NCI-H82 treated with DMSO at 0.1 percent for 48 hours (cell line): ENCODE results near the gene NDUFV2.

ENCODE experiments used
- DNase-seq: peaks from one replicate; lab custom pipeline; 2025; ENCODE audit not compliant: unreplicated experiment; lab: John Stamatoyannopoulos, UW

Gene NDUFV2

DNA sequence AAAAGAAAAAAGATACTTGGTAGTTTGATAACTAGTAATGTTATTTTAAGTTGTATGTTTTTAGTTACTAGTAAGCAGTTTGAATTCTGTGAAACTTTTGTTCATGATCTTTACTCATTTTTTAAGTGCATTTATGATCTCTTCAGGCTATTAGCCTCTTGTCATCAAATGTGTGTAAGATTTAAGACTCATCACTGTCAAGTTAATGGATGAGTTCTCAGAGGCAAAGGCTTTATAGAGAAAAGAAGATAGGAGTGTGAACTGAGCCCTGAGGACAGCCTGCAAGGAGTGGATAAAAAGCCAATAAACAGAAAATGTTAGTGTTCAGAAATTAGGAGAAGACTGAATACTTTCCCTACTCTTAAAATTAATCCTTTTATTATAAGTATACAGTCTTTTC is 13.5 kb downstream of the NDUFV2 start:
- no peak for DNase-seq

DNA sequence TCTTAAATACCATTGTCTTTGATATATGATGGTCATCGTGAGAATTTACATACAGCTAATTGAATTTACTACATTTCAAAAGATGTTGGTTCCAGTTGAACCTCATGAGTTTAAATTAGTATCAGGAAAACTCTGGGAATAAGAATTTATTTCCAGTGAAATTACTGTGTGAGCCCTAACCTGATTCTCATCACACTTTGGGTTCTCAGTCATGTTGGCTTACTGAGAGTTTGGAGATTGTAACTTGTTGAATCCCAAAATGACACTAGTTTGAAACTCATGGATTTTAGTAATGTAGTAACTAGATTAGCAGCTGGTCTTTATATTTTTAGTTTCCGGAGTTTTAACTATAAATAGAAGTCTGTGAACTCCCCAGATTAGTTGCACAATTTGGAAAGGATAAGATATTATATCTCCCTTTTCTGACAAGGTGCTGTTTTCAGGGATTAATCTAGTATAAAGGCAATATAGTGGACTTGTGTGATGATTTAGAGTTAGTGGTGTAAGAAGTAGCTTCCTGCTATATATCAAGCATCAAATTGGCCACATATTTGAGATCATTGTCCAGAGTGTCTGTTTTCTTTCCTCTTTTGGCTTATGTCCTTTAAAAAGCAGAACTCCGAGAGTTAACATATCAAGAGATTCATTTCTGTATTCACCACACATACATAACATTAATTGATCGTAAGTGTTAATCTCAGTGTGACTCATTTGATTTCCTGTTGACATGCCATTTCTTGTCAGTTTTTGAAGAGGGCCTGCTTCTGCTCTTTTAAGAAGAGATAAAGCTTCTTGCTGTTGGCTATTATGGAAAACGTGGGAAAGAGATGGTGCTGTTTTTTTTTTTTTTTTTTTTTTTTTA is 15.7 kb downstream of the NDUFV2 start:
- DNase-seq = no peak

DNA sequence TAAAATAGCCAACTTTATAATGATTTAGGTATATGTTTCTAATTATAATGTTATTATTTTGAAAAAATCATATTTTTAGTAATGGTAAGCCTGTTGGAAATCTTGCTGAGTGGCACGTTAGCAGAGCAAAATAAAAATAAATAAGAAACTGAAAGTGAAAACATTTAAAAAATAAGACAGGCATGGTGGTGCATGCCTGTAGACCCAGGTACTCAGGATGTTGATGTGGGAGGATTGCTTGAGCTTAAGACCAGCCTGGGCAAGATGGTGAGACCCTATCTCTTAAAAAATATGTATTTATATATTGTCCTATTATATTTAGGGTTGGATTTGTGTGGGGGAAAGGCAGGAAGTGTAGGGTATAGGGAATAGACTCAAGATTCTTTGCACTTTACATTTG is 18.3 kb downstream of the NDUFV2 start:
- DNase-seq = no peak

DNA sequence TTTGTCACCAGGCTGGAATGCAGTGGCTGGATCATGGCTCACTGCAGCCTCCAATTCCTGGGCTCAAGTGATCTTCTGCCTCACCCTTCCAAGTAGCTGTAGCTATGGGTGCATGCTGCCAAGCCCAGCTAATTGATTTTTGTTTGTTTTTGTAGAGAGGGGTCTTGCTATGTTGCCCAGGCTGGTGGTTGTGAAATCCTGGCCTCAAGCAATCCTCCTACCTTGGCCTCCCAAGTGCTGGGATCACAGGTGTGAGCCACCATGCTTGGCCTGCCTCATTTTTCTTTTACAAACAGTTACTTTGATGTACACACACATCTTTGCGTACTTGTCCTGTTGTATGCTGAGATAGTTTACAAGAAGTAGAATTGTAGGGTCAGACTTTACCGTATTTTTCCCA is 21.0 kb downstream of the NDUFV2 start:
- DNase-seq = no peak

DNA sequence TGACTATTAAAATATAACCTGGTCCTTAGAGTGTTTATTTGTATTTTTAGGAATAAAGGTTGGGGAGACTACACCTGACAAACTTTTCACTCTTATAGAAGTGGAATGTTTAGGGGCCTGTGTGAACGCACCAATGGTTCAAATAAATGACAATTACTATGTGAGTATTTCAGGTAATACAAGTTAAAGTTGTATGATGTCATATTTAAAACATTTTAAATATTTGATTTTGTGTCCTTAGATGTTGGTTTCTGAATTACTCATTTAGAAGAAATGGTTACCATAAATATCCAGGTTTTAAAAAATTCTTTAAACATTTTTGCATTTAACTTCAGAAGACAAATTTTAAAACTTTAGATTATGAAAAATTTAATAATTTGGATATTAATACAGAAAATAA is 22.3 kb downstream of the NDUFV2 start:
- no peak for DNase-seq

DNA sequence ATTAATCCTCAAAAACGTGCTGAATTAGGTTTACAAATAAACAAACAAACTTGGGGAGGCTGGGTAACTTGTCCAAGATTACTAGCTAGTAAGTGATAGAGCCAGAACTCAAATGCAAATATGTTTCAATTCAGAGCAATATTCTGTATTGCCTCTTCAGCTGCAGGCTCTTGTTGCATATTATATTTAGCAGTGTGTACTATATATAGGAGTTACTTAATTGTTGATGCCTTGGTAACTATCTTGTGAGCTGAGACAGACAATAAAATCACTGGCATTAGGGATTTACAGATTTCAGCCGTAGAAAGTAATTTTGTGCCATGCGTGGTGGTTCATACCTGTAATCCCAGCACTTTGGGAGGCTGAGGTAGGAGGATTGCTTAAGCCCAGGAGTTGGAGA is 23.8 kb downstream of the NDUFV2 start:
- DNase-seq = no peak

DNA sequence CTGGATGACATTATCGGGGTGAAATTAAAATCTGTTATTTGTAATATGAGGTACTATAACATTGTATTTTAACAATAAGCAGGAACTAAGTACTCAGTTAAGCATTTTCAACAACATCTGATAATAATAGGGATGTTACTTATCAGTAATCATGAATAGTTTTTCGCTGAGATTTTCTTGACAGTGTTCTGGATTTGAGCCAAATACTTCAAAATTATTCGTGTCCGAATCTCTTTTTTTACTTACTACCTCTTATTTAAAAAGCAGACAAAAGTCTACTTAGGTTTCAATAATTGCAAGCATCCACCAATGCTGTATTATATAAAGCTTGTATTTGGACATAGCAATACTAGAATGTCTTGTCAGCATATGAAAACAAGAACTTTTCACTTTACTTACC is 27.7 kb downstream of the NDUFV2 start:
- DNase-seq = no peak

DNA sequence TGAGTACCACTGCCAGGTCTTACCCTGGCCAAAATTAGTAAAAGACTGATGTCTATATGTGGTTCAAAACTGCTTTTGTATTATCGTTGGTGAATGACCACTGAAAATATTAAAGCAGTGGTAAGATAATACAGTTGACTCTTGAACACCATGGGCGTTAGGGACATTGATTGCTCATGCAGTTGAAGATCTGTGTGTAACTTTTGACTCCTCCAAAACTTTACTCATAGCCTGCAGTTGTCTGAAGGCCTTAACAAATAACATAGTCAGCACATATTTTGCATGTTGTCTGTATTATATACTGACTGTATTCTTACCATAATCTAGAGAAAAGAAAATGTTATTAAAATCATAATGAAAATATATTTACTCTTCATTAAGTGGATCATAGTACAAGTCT is 28.3 kb downstream of the NDUFV2 start:
- DNase-seq = no peak

DNA sequence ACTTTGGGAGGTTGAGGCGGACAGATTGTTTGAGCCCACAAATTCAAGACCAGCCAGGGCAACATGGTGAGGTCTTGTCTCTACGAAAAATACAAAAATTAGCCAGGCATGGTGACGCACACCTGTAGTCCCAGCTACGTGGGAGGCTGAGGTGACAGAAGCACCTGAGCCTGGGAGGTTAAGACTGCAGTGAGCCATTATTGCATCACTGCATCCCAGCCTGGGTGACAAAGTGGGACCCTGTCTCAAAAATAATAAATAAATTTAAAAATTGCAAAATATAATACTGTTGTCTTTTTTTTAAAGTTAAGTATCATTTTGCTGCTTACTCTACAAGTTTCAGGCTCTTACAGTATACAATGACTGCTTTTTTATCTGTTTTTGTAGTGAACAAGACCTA is 30.1 kb downstream of the NDUFV2 start:
- no peak for DNase-seq

DNA sequence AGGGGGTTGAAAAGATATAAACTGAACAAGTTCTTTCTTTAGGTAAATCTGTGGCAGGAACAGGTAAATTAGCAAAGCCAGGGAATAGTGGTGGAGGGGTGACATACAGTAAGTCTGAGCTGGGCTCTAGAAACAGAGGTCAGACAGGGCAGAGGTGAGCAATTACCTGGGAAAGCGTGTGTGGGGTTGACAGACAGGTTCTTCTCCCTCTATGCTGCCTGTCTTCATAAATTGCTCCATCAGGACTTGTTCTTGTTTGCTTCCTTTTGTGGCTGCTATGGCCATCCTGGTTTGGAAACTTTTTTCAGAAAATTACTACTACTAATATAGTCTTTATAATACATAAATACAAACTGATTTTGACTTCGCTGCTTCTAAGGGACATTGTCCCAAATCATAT is 30.7 kb downstream of the NDUFV2 start:
- DNase-seq = no peak

DNA sequence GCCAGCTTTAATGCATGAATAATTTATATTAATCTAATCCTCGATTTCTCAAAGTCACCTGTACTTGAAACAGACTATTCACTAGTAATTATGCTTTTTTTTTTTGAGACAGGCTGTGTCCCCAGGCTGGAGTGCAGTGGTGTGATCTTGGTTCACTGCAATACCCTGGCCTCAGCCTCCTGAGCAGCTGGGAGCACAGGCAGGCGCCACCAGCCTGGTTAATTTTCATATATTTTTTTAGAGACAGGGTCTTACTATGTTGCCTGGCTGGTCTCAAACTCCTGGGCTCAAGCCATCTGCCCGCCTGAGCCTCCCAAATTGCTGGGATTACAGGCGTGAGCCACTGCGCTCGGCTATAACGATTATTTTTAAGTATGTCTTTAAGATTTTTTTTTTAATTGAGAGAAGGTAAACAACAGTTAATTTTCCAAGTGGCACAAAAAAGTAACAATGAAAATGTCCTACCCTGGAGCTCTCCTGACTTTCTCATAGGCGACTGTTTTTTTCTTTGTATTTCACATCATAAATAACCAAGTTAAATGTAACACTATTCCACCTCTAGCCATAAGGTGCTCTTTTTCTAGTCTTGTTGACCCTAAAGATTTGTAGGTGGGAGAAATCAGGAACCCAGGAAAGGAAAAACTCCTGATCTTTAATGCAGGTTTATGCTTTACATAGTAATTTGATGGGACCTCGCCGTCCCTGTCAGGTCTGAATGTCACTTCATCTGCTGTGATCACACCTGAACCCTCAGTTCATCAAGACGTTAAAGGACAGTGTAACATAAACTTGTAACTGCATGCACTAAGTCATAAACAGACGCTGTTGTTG is 32.8 kb downstream of the NDUFV2 start:
- DNase-seq = peak; percentile 25

DNA sequence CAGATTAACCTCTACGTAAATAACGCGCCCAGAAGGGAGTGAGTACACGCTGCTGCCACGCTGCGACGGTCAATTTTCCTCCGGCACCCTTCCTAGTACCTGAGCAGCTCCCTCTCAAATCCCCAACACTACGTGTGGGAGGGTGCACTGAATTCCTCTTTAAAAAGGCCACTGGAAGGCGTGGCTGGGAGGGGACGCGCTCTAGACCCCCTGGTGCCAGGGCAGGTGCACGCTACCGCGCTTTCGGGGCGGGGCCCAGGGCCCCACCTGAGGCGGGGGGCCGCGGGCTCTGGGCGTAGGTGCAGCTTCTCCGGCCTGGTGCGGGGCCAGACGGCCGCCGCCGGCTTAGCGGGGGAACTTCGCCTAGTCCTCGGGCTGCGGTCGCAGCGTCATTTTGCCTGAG is 33.4 kb downstream of the NDUFV2 start:
- peak; percentile 50 for DNase-seq

DNA sequence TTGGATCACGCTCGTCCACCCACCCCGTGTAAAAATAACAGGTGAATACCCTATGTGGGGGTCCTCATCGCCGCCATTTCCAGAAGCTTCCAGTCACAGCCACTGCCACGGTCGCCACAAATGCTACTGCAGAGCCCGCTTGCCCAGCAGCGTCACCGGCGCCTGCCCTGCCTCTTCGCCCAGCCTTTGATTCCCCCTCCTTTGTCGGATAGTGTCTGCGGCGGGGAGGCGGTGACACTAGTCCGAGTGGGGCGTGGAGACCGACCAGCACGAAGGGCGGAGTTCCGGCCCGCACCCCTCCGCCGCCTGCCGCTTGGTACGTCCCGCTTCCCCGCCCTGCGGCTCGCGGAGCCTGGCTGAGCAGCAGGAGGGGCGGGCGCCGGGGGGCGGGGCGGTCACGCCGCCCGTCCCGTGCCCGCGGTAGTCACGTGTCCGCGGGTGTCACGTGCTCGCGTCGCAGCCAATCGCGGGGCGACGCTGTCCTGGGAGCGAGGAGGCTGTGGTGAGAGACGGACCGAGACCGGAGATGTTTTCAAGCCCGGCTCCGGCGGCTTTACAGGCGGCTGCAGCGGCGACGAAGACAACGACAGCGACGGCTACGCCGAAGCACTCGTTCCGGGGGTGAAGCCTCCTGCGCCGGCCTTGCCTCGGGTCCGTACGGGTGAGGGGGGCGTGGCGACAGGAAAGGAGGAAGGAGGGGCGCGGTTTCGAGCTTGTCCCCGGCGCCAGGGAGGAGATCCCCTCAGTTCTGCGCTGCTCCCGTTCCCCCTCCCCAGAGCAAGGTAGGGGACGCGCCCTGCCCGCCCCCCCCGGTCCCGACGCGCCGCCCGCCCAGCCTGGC is 34.0 kb downstream of the NDUFV2 start, which contains the start of gene ANKRD12:
TSS of gene ANKRD12 (plus strand) at position 467 of the 841 bp plus-strand sequence. CDS start 45,652 bp downstream, outside the sequence.
- DNase-seq = peak; percentile 75

DNA sequence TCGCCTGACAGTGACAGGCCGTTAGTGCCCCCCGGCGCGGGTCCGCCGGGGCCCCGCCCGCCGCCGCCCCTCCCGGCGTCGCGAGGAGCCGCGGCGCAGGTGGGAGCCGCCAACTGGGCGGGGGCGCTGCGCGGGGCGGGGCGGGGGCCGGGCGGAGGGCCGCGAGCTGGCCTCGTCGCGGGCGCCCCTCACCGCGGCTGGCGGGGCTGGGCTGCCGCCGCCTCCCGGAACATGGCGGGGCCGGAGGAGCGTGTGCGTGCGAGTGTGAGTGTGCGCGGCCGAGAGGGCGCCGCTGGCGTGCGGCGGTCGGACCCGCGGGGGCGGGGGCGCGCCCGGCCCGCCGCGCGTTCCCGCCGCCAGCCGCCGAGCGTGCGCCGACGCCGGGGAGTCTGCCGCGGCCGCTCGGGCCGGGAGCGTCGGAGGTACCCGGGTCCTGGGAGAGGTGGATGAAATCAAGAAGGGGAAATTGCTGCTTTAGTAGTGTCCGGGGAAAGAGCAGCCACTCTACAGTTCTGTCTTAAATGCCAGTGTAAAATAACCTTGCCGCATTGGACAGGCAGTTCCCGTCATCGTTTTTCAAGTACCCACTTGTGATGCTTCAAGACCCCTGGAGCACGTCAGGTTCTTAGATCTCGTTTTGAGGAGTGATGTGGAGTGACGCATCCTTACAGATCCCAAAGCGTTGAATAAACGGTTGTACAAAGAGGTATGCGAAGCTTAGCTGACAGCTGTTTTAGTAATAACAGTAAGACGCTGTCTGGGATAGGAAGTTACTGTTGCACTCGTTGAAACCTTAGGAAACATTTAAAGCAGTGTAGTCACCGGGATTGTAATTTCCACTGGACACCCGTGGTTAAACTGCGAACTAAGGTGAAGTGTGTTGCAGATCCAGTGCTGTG is 34.9 kb downstream of the NDUFV2 start:
- peak; percentile 33 for DNase-seq

DNA sequence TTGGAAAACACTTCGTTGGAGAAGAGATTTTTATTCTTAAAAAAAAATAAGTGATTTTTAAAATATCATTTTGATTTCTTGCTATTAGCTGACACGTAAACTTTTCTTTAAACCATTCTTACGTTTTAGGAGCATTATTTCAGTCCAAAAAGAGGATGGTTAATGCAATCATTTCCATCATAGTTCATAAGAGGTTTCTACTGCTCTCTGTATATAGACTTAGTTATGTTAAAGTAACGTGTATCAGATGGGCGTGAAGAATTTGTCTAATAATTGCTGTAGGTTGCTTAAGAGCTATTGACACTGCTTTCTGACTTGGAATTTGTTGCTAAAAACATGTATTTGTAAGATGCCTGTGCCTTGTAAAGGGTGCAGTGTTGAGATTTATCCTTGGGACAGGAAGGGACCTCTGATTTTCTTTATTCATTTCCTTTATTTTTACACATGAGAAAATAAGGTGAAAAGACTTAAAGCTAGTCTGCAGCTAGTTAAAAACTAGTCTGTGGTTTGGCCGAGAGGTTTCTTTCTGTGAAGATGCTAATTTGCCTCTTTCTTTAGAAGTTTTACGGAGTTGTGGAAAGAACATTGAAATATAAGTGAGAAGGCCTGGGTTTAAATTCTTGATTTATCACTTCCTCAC is 37.0 kb downstream of the NDUFV2 start:
- no peak for DNase-seq

DNA sequence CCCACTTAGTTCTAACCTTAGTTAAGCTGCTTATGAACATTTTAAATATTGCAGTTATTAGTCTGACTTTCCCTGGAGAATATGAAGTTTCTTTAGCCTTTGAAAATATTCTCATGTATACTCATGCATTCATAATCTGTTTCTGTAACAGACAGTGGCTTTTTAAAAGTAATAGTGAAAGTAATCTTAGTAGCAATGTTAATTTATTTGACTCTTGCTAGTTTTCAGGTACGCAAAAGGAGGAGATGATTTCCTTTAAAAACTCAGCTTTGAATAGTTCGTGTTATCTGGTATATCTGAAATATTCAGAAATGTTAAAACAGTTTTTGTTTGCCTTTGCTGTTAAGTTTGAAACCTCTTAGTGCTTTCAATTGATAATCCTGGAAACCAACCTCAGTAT is 37.9 kb downstream of the NDUFV2 start:
- DNase-seq = no peak

DNA sequence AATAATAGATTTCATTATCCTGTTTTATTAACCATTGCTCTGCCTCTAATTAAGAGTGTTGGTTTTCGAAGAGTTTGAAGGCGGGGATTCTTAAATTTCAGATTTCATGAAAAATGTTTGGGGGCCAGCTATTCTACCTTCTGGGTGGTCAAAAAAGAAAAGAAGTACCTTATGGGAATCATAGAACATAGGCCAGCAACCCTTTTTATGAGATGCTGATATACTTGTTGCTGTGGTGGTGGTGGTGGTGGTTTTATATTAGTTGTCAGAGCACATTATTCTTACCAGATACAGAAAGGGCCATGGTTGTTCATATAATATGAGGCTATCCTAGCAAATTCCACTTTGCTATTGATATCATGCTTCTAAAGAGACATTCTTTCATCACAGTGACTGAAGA is 38.5 kb downstream of the NDUFV2 start:
- no peak for DNase-seq

DNA sequence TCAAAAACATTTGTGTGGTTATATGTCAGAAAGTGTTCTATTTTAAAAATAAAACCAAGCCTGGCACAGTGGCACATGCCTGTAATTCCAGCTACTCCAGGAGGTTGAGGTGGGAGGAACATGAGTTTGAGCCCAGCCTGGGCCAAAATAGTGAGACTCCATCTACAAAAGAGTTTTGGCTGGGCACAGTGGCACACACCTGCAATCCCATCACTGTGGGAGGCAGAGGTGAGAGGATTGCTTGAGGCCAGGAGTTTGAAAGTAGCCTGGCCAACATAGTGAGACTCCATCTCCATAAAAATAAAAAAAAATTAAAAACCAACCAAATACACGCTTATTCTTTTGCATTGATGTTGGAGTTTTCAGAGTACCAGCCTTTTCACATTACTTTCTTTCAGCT is 43.7 kb downstream of the NDUFV2 start:
- DNase-seq = no peak

DNA sequence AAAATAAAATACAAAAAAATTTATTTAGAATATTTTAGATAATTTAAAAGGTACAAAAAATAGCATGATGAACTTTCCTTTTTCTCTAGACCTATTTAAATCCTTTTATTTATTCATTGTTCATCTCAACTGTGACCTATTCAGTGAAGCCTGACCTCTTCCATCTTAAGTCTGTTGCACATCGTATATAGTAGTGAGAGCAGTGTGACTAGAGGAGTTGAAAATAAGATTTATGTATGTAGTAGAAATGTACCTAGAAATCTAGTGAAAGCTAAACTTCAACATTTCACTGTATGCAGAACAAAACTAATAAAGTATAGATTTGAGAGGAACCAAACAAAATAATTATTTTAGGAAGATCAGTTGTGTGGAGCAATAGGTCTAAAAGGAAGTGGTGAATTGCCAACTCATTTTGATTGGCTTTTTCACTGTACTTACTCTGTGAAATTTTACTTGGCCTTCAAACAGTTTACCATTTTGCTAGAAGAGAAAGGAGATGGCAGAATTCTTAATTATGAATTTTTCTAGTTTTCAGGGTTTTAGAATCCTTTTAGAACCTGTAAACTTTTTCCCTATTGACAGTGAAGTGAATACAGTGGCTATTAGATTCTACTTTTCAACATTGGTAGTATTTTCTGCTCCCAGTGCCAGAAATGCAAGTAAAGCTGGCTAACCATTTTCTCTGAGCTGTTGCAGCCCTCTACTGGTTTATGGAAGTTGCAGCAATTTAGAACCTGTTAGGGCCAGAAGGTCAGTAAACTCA is 45.1 kb downstream of the NDUFV2 start:
- peak; percentile 29 for DNase-seq
